WTC11 (cell line): ENCODE measurements around the gene IL12B. TPM values are rescaled to one million over a fixed set of nuclear protein-coding genes. Genes with fewer than 3 reads are reported as not detected.

Experiments used
- ATAC-seq: fragments of 200-7000 bp; cut with Tn5 transposase; 2 replicates; pipeline ENCODE4 v1.10.0; 2021; ENCODE audit warnings: mild to moderate bottlenecking, moderate library complexity
- CTCF ChIA-PET: fragments of 300-600 bp; sonication (Branson Sonifier 250); formaldehyde crosslinking; loops from one replicate; lab custom pipeline; 2021; ENCODE audit warnings: antibody characterized with exemption; lab: Charles Lee
- POLR2A ChIA-PET: fragments of 350-600 bp; sonication (Branson Sonifier 250); formaldehyde crosslinking; loops from one replicate; lab custom pipeline; 2021; ENCODE audit warnings: antibody characterized with exemption; lab: Charles Lee
- DNase-seq: peaks from one replicate; pipeline ENCODE4 v3.0.0; 2021; ENCODE audit warnings: low spot score
- H3K27ac Mint-ChIP-seq: 2 replicates; pipeline ENCODE4 v1.8.0; 2021; ENCODE audit warnings: mixed read lengths
- H3K27me3 Mint-ChIP-seq: 2 replicates; pipeline ENCODE4 v1.8.0; 2021; ENCODE audit warnings: low read depth, mild to moderate bottlenecking, moderate library complexity, mixed read lengths
- H3K36me3 Mint-ChIP-seq: 2 replicates; pipeline ENCODE4 v1.8.0; 2021; ENCODE audit warnings: mixed read lengths
- H3K4me1 Mint-ChIP-seq: 2 replicates; pipeline ENCODE4 v1.8.0; 2022; ENCODE audit warnings: mixed read lengths
- H3K4me3 Mint-ChIP-seq: 2 replicates; pipeline ENCODE4 v1.8.0; 2021; ENCODE audit warnings: mild to moderate bottlenecking, moderate library complexity, mixed read lengths
- H3K9me3 Mint-ChIP-seq: 2 replicates; pipeline ENCODE4 v1.8.0; 2021; ENCODE audit warnings: mixed read lengths
- ATF1 ChIP-seq: sonication (generic); formaldehyde crosslinking; IDR thresholded peaks from 2 replicates; pipeline ENCODE4 v1.8.1; 2023; ENCODE audit warnings: mild to moderate bottlenecking, moderate library complexity, missing genetic modification reagents
- CBFB ChIP-seq: sonication (generic); formaldehyde crosslinking; IDR thresholded peaks from 2 replicates; pipeline ENCODE4 v1.8.1; 2022; ENCODE audit warnings: mild to moderate bottlenecking, low read depth, missing genetic modification reagents
- E2F4 ChIP-seq: sonication (generic); formaldehyde crosslinking; IDR thresholded peaks from 2 replicates; pipeline ENCODE4 v1.8.1; 2022; ENCODE audit warnings: low read depth, mild to moderate bottlenecking, moderate library complexity, missing genetic modification reagents, borderline replicate concordance
- ESRRA ChIP-seq: sonication (generic); formaldehyde crosslinking; IDR thresholded peaks from 2 replicates; pipeline ENCODE4 v1.8.1; 2022; ENCODE audit warnings: mild to moderate bottlenecking, missing genetic modification reagents, borderline replicate concordance
- GRHL2 ChIP-seq: fragments of 250-450 bp; sonication (Bioruptor Pico); IDR thresholded peaks from 2 replicates; pipeline ENCODE4 v1.8.0; 2022; ENCODE audit warnings: mild to moderate bottlenecking, moderate library complexity; ENCODE audit not compliant: insufficient replicate concordance, severe bottlenecking
- HMGXB4 ChIP-seq: sonication (generic); formaldehyde crosslinking; IDR thresholded peaks from 2 replicates; pipeline ENCODE4 v1.8.1; 2023; ENCODE audit warnings: mild to moderate bottlenecking, moderate library complexity, missing genetic modification reagents
- IRF2 ChIP-seq: sonication (generic); formaldehyde crosslinking; IDR thresholded peaks from 2 replicates; pipeline ENCODE4 v1.8.0; 2022; ENCODE audit warnings: low read depth, missing genetic modification reagents, borderline replicate concordance
- NFE2L1 ChIP-seq: sonication (generic); formaldehyde crosslinking; IDR thresholded peaks from 2 replicates; pipeline ENCODE4 v1.8.1; 2023; ENCODE audit warnings: missing genetic modification reagents
- SMAD3 ChIP-seq: sonication (generic); formaldehyde crosslinking; IDR thresholded peaks from 2 replicates; pipeline ENCODE4 v1.8.0; 2022; ENCODE audit warnings: missing genetic modification reagents, mild to moderate bottlenecking, borderline replicate concordance
- SOX15 ChIP-seq: fragments of 250-450 bp; sonication (Bioruptor Pico); IDR thresholded peaks from 2 replicates; pipeline ENCODE4 v1.9.0; 2021; ENCODE audit warnings: mild to moderate bottlenecking
- SP1 ChIP-seq: sonication (generic); formaldehyde crosslinking; conservative IDR thresholded peaks from 2 replicates; pipeline ENCODE4 v1.8.1; 2022; ENCODE audit warnings: missing genetic modification reagents
- TCF7 ChIP-seq: sonication (generic); formaldehyde crosslinking; IDR thresholded peaks from 2 replicates; pipeline ENCODE4 v1.8.0; 2022; ENCODE audit warnings: mild to moderate bottlenecking, low read depth, missing genetic modification reagents, moderate library complexity
- TEAD4 ChIP-seq: sonication (generic); formaldehyde crosslinking; IDR thresholded peaks from 2 replicates; pipeline ENCODE4 v1.8.0; 2022; ENCODE audit warnings: mild to moderate bottlenecking, missing genetic modification reagents
- ZNF423 ChIP-seq: fragments of 250-450 bp; sonication (Bioruptor Pico); IDR thresholded peaks from 2 replicates; pipeline ENCODE4 v2.1.2; 2022; ENCODE audit warnings: mild to moderate bottlenecking, moderate library complexity
- total RNA-seq: library from RNA; stranded (reverse); gene quantifications from 3 replicates; pipeline ENCODE4 v1.2.3, GENCODE V29; 2021
- TF ChIP-seq, protein P1 (sequence below): sonication (generic); formaldehyde crosslinking; IDR thresholded peaks from 2 replicates; pipeline ENCODE4 v1.8.0; 2022; ENCODE audit warnings: mild to moderate bottlenecking, missing genetic modification reagents
- TF ChIP-seq, protein P2 (sequence below): sonication (generic); formaldehyde crosslinking; IDR thresholded peaks from 2 replicates; pipeline ENCODE4 v1.8.1; 2022; ENCODE audit warnings: mild to moderate bottlenecking, missing genetic modification reagents, moderate library complexity, borderline replicate concordance

Gene IL12B
- total RNA-seq, 1 experiment from 2014 or later = not detected

DNA sequence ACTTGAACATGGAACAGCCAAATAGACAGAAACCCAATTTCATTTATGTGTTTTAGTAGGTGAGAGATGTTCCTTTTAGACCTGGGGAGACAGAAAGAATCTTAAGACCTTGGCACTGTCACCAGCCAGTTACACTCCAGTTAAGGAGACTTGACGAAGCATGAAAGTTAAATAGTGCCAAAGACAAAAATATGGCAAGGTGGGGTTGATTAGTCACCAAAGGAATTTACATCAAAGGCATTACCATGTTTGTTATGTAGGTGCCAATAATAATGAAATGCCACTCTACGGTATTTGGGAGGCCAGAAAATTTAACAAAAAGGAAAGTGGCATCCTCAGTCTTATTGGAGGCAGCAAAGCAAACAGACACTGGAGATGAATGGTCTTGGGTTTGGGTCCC is 9.2 kb upstream of the IL12B start:
- peaks cover 5% of the 10 kb centered on the region; the same call in 1 of the 2 replicates for H3K4me1 Mint-ChIP-seq
- ChIA-PET CTCF (no interaction called here), POLR2A (no interaction called here)
- H3K4me3 Mint-ChIP-seq = no peak overlapping the region
- ATAC-seq (no peak), DNase-seq (no peak)
- peaks cover 3% of the 10 kb centered on the region; the same call in 1 of the 2 replicates for H3K27me3 Mint-ChIP-seq
- H3K9me3 Mint-ChIP-seq = peaks cover 13% of the 10 kb centered on the region
- no peak overlapping the region for H3K27ac Mint-ChIP-seq
- H3K36me3 Mint-ChIP-seq = no peaks in the 10 kb centered on the region
- TF ChIP-seq TCF7 = no peak
- TF ChIP-seq GRHL2 (CRISPR knock-in tag) = no peak
- TF ChIP-seq NFE2L1 = no peak
- no peak for TF ChIP-seq SOX15 (CRISPR knock-in tag)
- TF ChIP-seq ESRRA (CRISPR knock-in tag) = no peak
- no peak for TF ChIP-seq SMAD3
- TF ChIP-seq, protein P1, sequence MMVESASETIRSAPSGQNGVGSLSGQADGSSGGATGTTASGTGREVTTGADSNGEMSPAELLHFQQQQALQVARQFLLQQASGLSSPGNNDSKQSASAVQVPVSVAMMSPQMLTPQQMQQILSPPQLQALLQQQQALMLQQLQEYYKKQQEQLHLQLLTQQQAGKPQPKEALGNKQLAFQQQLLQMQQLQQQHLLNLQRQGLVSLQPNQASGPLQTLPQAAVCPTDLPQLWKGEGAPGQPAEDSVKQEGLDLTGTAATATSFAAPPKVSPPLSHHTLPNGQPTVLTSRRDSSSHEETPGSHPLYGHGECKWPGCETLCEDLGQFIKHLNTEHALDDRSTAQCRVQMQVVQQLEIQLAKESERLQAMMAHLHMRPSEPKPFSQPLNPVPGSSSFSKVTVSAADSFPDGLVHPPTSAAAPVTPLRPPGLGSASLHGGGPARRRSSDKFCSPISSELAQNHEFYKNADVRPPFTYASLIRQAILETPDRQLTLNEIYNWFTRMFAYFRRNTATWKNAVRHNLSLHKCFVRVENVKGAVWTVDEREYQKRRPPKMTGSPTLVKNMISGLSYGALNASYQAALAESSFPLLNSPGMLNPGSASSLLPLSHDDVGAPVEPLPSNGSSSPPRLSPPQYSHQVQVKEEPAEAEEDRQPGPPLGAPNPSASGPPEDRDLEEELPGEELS (CRISPR knock-in tag) = no peak
- no peak for TF ChIP-seq IRF2 (CRISPR knock-in tag)
- no peak for TF ChIP-seq E2F4
- TF ChIP-seq TEAD4 (CRISPR knock-in tag) = no peak
- TF ChIP-seq ATF1 = no peak
- TF ChIP-seq, protein P2, sequence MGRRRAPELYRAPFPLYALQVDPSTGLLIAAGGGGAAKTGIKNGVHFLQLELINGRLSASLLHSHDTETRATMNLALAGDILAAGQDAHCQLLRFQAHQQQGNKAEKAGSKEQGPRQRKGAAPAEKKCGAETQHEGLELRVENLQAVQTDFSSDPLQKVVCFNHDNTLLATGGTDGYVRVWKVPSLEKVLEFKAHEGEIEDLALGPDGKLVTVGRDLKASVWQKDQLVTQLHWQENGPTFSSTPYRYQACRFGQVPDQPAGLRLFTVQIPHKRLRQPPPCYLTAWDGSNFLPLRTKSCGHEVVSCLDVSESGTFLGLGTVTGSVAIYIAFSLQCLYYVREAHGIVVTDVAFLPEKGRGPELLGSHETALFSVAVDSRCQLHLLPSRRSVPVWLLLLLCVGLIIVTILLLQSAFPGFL (CRISPR knock-in tag) = no peak

- TF ChIP-seq HMGXB4 (CRISPR knock-in tag) (no peak), ESRRA (CRISPR knock-in tag) (no peak), SP1 (CRISPR knock-in tag) (no peak), CBFB (CRISPR knock-in tag) (no peak), ZNF423 (CRISPR knock-in tag) (no peak)
- TF ChIP-seq, all 79 proteins: peak for 0
- ATAC-seq (no peak), DNase-seq (no peak)
- Mint-ChIP-seq H3K9me3 (no peaks in the 10 kb centered on the region), H3K27me3 (peaks cover under 1% of the 10 kb centered on the region; the same call in 1 of the 2 replicates), H3K4me3 (no peak overlapping the region), H3K4me1 (peaks cover 5% of the 10 kb centered on the region; the same call in 1 of the 2 replicates), H3K27ac (no peak overlapping the region), H3K36me3 (no peaks in the 10 kb centered on the region)
- POLR2A ChIA-PET = no interaction called here
- CTCF ChIA-PET = no interaction called here
Observed at GRCh38 chr5:159338118-159338517, 7.8 kb upstream of the IL12B start.
